ENCODE results near the gene RGS14. TPM values are rescaled to one million over a fixed set of nuclear protein-coding genes. Genes with fewer than 3 reads are reported as not detected.

Gene RGS14
- total and polyA plus RNA-seq, 2 experiments from 2014 or later = 23.5 to 37.9 TPM

- TF ChIP-seq ZNF462 (CRISPR knock-in tag; IDR thresholded peaks at IDR 0.05) (no peak), NANOG (IDR thresholded peaks at IDR 0.05; ENCODE audit: borderline replicate concordance) (no peak), POLR2AphosphoS5 (IDR thresholded peaks at IDR 0.05; ENCODE audit: low read depth) (no peak), ZNF114 (CRISPR knock-in tag; IDR thresholded peaks at IDR 0.05) (no peak), STAT1 (IDR thresholded peaks at IDR 0.05; ENCODE audit: unreplicated experiment) (no peak), CREB1 (CRISPR knock-in tag; IDR thresholded peaks at IDR 0.05; ENCODE audit: low read depth) (no peak)
Measured at GRCh38 chr5:177397875-177398390, 40.2 kb downstream of the RGS14 start (continued).

- ATAC-seq = peak; percentile 4
- peaks cover 23% of the 10 kb centered on the region for H3F3A ChIP-seq (replicated peaks; ENCODE audit: low read depth)
- no peaks in the 10 kb centered on the region; the same call in 1 of the 2 replicates for H3K9me2 ChIP-seq (ENCODE audit: insufficient read depth)
- peaks cover 55% of the 10 kb centered on the region for H3K27me3 ChIP-seq (ENCODE audit: insufficient read depth)
- no peaks in the 10 kb centered on the region for H3K9me3 Mint-ChIP-seq
- peak within 1 kb of the TSS; percentile 80; the same call in 1 of the 2 replicates for H2AFZ ChIP-seq
- H3K27ac Mint-ChIP-seq = no peak within 1 kb of the TSS
- no peak within 1 kb of the TSS for H3K27ac ChIP-seq (ENCODE audit: low read depth)
- peak within 1 kb of the TSS; percentile 77 for H3K4me2 ChIP-seq
- no peaks in the 10 kb centered on the region for H3K36me3 Mint-ChIP-seq (ENCODE audit: low read depth)
- peaks cover 48% of the 10 kb centered on the region for H3K27me3 Mint-ChIP-seq (ENCODE audit: insufficient read depth, low read depth, poor library complexity)
- no peaks in the 10 kb centered on the region for H3K79me2 ChIP-seq (replicated peaks; ENCODE audit: insufficient read depth)
- H3K4me3 ChIP-seq = peak within 1 kb of the TSS; percentile 49; the same call in 1 of the 2 replicates
- H3K4me1 ChIP-seq (ENCODE audit: insufficient read depth) = peaks cover 10% of the 10 kb centered on the region; the same call in 1 of the 2 replicates
- peak; percentile 90 for DNase-seq (ENCODE audit: low spot score)
- peaks cover 26% of the 10 kb centered on the region for H3K4me1 Mint-ChIP-seq
- no peaks in the 10 kb centered on the region for H3K36me3 ChIP-seq (ENCODE audit: insufficient read depth)
- no peaks in the 10 kb centered on the region for H4K20me1 ChIP-seq (replicated peaks; ENCODE audit: insufficient read depth)
- peak within 1 kb of the TSS; percentile 53; the same call in 2 of the 3 replicates for H3K4me3 Mint-ChIP-seq
- no peak for TF ChIP-seq STAT1 (IDR thresholded peaks at IDR 0.05; ENCODE audit: unreplicated experiment)
- TF ChIP-seq ZNF462 (CRISPR knock-in tag; IDR thresholded peaks at IDR 0.05) = no peak
- TF ChIP-seq POLR2AphosphoS5 (IDR thresholded peaks at IDR 0.05; ENCODE audit: low read depth) = peak; percentile 41; the same call in 1 of the 2 replicates
- TF ChIP-seq CREB1 (CRISPR knock-in tag; IDR thresholded peaks at IDR 0.05; ENCODE audit: low read depth) = peak; percentile 93
Measured at GRCh38 chr5:177399997-177400868, 42.5 kb downstream of the RGS14 start, which contains the start of gene PFN3. Gene PFN3, minus strand, starts transcription at chr5:177400661. Its CDS starts 85 bp downstream, at chr5:177400576.

Data from GM23338 (cell line).